Measurements from ENCODE around the gene FAM114A1. TPM values are rescaled to one million over a fixed set of nuclear protein-coding genes. Genes with fewer than 3 reads are reported as not detected.

Gene FAM114A1
- total and polyA plus RNA-seq, 2 of the 8 experiments (the other 6 are each of a cell fraction or from before 2014, with no cell fraction given), result 9.5 to 12.0 TPM

GRCh38 chr4:38876636-38877035 lies 9.0 kb downstream of the FAM114A1 start:
- Histone ChIP-seq H2AFZ (ENCODE audit: low read length) (no peak overlapping the region), H3K4me1 (replicated peaks in 1 of 4; ENCODE audit: control insufficient read depth in 3 of 4, insufficient read depth in 4 of 4, low read length in 3 of 4) (no peaks in the 10 kb centered on the region), H3K9me3 (ENCODE audit: insufficient read depth in 2 of 2, low read depth in 1 of 2, low read length in 1 of 2) (peaks cover 6 to 10% of the 10 kb centered on the region in 2 experiments; a peak in 2 of 4 replicates), H2BK5ac (ENCODE audit: low read depth, low read length) (no peak overlapping the region), H3K4me2 (ENCODE audit: insufficient read depth in 1 of 2, low read depth in 2 of 2, low read length in 2 of 2) (no peak overlapping the region), H4K8ac (ENCODE audit: extremely low read depth, insufficient read depth, low read length) (no peak overlapping the region), H3K4ac (replicated peaks; ENCODE audit: insufficient read length, low read depth, low read length) (no peak overlapping the region), H3K27me3 (replicated peaks in 1 of 4; ENCODE audit: control insufficient read depth in 3 of 4, extremely low read depth in 1 of 4, insufficient read depth in 3 of 4, low read length in 3 of 4) (no peaks in the 10 kb centered on the region), H3K4me3 (ENCODE audit: extremely low read depth in 1 of 4, insufficient read depth in 2 of 4, low read depth in 3 of 4, low read length in 4 of 4) (no peak overlapping the region), H2BK20ac (ENCODE audit: low read length) (no peak overlapping the region), H3K23me2 (ENCODE audit: low read depth, low read length) (no peaks in the 10 kb centered on the region), H3K14ac (ENCODE audit: insufficient read length) (no peak overlapping the region), H2BK15ac (ENCODE audit: low read length) (no peak overlapping the region), H3K79me2 (ENCODE audit: control insufficient read depth in 1 of 2, insufficient read depth in 2 of 2, low read length in 2 of 2) (no peaks in the 10 kb centered on the region), H3K23ac (ENCODE audit: insufficient read length) (no peak overlapping the region), H4K91ac (replicated peaks; ENCODE audit: insufficient read length, low read length) (no peak overlapping the region), H3K18ac (ENCODE audit: extremely low read depth, low read length) (no peak overlapping the region), H3K36me3 (ENCODE audit: control insufficient read depth in 2 of 4, insufficient read depth in 4 of 4, low read length in 3 of 4) (peaks cover 0 to 3% (median 0%) of the 10 kb centered on the region in 4 experiments; a peak in 1 of 8 replicates), H2BK12ac (ENCODE audit: low read depth, low read length) (no peak overlapping the region), H2AK5ac (ENCODE audit: low read depth, low read length) (no peak overlapping the region), H3K79me1 (ENCODE audit: low read depth, low read length) (no peaks in the 10 kb centered on the region), H4K20me1 (replicated peaks in 1 of 2; ENCODE audit: control insufficient read depth in 1 of 2, insufficient read depth in 2 of 2, low read length in 2 of 2) (no peaks in the 10 kb centered on the region), H3K56ac (replicated peaks; ENCODE audit: insufficient read length, low read depth, low read length) (no peak overlapping the region), H2BK120ac (replicated peaks; ENCODE audit: low read depth, low read length) (no peak overlapping the region), H4K5ac (ENCODE audit: insufficient read length, low read depth, low read length) (no peak overlapping the region), H3K9ac (replicated peaks in 1 of 4; ENCODE audit: extremely low read depth in 1 of 4, low read depth in 3 of 4, low read length in 3 of 4) (no peak overlapping the region), H3K27ac (ENCODE audit: low read depth, low read length) (no peak overlapping the region)
- DNase-seq (ENCODE audit: low read depth in 1 of 2, low spot score in 2 of 2), result no peak
- ChIA-PET POLR2A (ENCODE audit: partially characterized antibody) (no interaction called here), CTCF (ENCODE audit: partially characterized antibody) (interaction anchor here (1.0 to 6.9 kb wide), 4 partner anchors 16 to 28 kb away, joined by 3 to 62 read pairs (median 4); no protein-coding TSS in a partner anchor)
- WGBS, 2 experiments (ENCODE audit: extremely low coverage in 1 of 2, insufficient coverage in 1 of 2, insufficient read length in 1 of 2, insufficient replicate concordance in 2 of 2, low coverage in 1 of 2, low lambda C conversion rate in 2 of 2, missing lambda C conversion rate in 1 of 2), result 93% methylated on average over 2 of the region's 2 CpGs; no CpG with 5 or more reads in 1 of the 2 experiments
- FAIRE-seq, result no peak
- no peak for TF ChIP-seq RNF2 (IDR thresholded peaks at IDR 0.05; ENCODE audit: borderline replicate concordance, low read depth, low read length, missing control alignments, poor library complexity, severe bottlenecking)
- no peak for TF ChIP-seq TAF1 (IDR thresholded peaks at IDR 0.05; ENCODE audit: low read depth, low read length)
- TF ChIP-seq YY1 (IDR thresholded peaks at IDR 0.05; ENCODE audit: low read depth, low read length), result no peak
- TF ChIP-seq CTCF (IDR thresholded peaks at IDR 0.05; ENCODE audit: control extremely low read depth in 1 of 3, insufficient read depth in 1 of 3, low read depth in 1 of 3, low read length in 3 of 3), result no peak
- no peak for TF ChIP-seq EGR1 (IDR thresholded peaks at IDR 0.05; ENCODE audit: borderline replicate concordance, low read depth, low read length)
- no peak for TF ChIP-seq SP4 (IDR thresholded peaks at IDR 0.05; ENCODE audit: low read length)
- TF ChIP-seq RFX5 (IDR thresholded peaks at IDR 0.05; ENCODE audit: borderline replicate concordance, low read depth, low read length), result no peak
- TF ChIP-seq FOSL1 (IDR thresholded peaks at IDR 0.05; ENCODE audit: insufficient read depth, low read depth, low read length), result no peak
- no peak for TF ChIP-seq SAP30 (IDR thresholded peaks at IDR 0.05; ENCODE audit: insufficient read depth, insufficient replicate concordance, low read length)
- TF ChIP-seq NRF1 (IDR thresholded peaks at IDR 0.05; ENCODE audit: low read depth, low read length), result no peak
- no peak for TF ChIP-seq SUZ12 (IDR thresholded peaks at IDR 0.05; ENCODE audit: low read length)

Data from H1 (cell line).